ENCODE results near the gene UBE3D.

The UBE3D gene

GRCh38 chr6:83006270-83006905 is 59.3 kb downstream of the UBE3D start:
- Histone ChIP-seq H3K27me3 (ENCODE audit: control insufficient read depth, low read length) (no peaks in the 10 kb centered on the region), H3K9me3 (ENCODE audit: control insufficient read depth, insufficient read depth, low read length) (no peaks in the 10 kb centered on the region), H3K4me2 (ENCODE audit: low read length) (no peak overlapping the region), H4K20me1 (ENCODE audit: control insufficient read depth, insufficient read depth, low read depth, low read length) (no peaks in the 10 kb centered on the region), H3K27ac (ENCODE audit: low read depth, low read length) (no peak overlapping the region), H3K9me2 (replicated peaks; ENCODE audit: control insufficient read depth, low read length) (no peaks in the 10 kb centered on the region), H3K4me1 (ENCODE audit: control insufficient read depth, low read length) (peaks cover 8% of the 10 kb centered on the region; the same call in 1 of the 2 replicates), H3K36me3 (ENCODE audit: control insufficient read depth, low read length) (peaks cover 10% of the 10 kb centered on the region; the same call in 1 of the 2 replicates), H3K4me3 (ENCODE audit: low read length) (no peak overlapping the region), H3F3A (ENCODE audit: control insufficient read depth, insufficient read depth) (no peaks in the 10 kb centered on the region), H3K79me2 (ENCODE audit: control insufficient read depth, low read length) (no peaks in the 10 kb centered on the region)
- TF ChIP-seq CTCF (IDR thresholded peaks at IDR 0.05; ENCODE audit: low read depth, low read length, poor library complexity, severe bottlenecking) (no peak), EZH2phosphoT487 (IDR thresholded peaks at IDR 0.05; ENCODE audit: borderline replicate concordance, low read length) (no peak)

GRCh38 chr6:82996156-82996555 is 69.5 kb downstream of the UBE3D start:
- H3F3A ChIP-seq (ENCODE audit: control insufficient read depth, insufficient read depth), result no peaks in the 10 kb centered on the region
- H3K9me2 ChIP-seq (replicated peaks; ENCODE audit: control insufficient read depth, low read length), result no peaks in the 10 kb centered on the region; the same call in 1 of the 2 replicates
- H3K79me2 ChIP-seq (ENCODE audit: control insufficient read depth, low read length), result no peaks in the 10 kb centered on the region
- H3K4me3 ChIP-seq (ENCODE audit: low read length), result no peak overlapping the region
- no peaks in the 10 kb centered on the region for H3K9me3 ChIP-seq (ENCODE audit: control insufficient read depth, insufficient read depth, low read length)
- TF ChIP-seq EZH2phosphoT487 (IDR thresholded peaks at IDR 0.05; ENCODE audit: borderline replicate concordance, low read length), result no peak
- TF ChIP-seq CTCF (IDR thresholded peaks at IDR 0.05; ENCODE audit: low read depth, low read length, poor library complexity, severe bottlenecking), result no peak
- no peaks in the 10 kb centered on the region for H3K36me3 ChIP-seq (ENCODE audit: control insufficient read depth, low read length)
- H4K20me1 ChIP-seq (ENCODE audit: control insufficient read depth, insufficient read depth, low read depth, low read length), result no peaks in the 10 kb centered on the region
- no peaks in the 10 kb centered on the region for H3K27me3 ChIP-seq (ENCODE audit: control insufficient read depth, low read length)
- H3K27ac ChIP-seq (ENCODE audit: low read depth, low read length), result no peak overlapping the region
- no peaks in the 10 kb centered on the region for H3K4me1 ChIP-seq (ENCODE audit: control insufficient read depth, low read length)
- H3K4me2 ChIP-seq (ENCODE audit: low read length), result no peak overlapping the region

DNA sequence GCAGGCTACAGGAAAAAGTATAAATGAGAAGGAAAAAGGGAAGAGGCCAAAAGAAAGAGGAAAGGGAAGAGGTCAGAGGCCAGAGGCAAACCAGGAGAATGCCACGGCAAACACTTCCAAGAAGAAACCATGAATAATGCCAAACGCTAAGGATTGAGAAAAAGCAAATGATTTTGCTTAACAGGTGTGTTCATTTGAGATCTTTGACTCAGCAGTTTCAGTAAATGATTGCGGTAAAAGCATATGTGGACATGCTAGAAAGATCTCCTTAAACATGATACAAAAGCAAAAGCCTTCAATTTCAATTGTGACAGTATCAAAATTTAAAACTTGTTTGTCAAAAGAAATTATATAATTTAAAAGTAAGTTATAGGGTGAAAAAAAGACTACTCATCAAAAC is 70.6 kb downstream of the UBE3D start:
- H3K9me3 ChIP-seq (ENCODE audit: control insufficient read depth, insufficient read depth, low read length), result no peaks in the 10 kb centered on the region
- H3K79me2 ChIP-seq (ENCODE audit: control insufficient read depth, low read length), result no peaks in the 10 kb centered on the region
- no peaks in the 10 kb centered on the region for H3K27me3 ChIP-seq (ENCODE audit: control insufficient read depth, low read length)
- H3F3A ChIP-seq (ENCODE audit: control insufficient read depth, insufficient read depth), result no peaks in the 10 kb centered on the region
- H3K4me1 ChIP-seq (ENCODE audit: control insufficient read depth, low read length), result no peaks in the 10 kb centered on the region
- H3K36me3 ChIP-seq (ENCODE audit: control insufficient read depth, low read length), result no peaks in the 10 kb centered on the region
- no peak overlapping the region for H3K4me2 ChIP-seq (ENCODE audit: low read length)
- no peak overlapping the region for H3K27ac ChIP-seq (ENCODE audit: low read depth, low read length)
- H3K9me2 ChIP-seq (replicated peaks; ENCODE audit: control insufficient read depth, low read length), result no peaks in the 10 kb centered on the region; the same call in 1 of the 2 replicates
- H4K20me1 ChIP-seq (ENCODE audit: control insufficient read depth, insufficient read depth, low read depth, low read length), result no peaks in the 10 kb centered on the region
- H3K4me3 ChIP-seq (ENCODE audit: low read length), result no peak overlapping the region
- no peak for TF ChIP-seq EZH2phosphoT487 (IDR thresholded peaks at IDR 0.05; ENCODE audit: borderline replicate concordance, low read length)
- no peak for TF ChIP-seq CTCF (IDR thresholded peaks at IDR 0.05; ENCODE audit: low read depth, low read length, poor library complexity, severe bottlenecking)
